ENCODE measurements around the gene TFF2. TPM values are rescaled to one million over a fixed set of nuclear protein-coding genes. Genes with fewer than 3 reads are reported as not detected.

TFF2 gene
- total RNA-seq, 1 donor from 2014 or later: not detected

- Histone ChIP-seq H3K4me1 (peaks cover 5% of the 10 kb centered on the region), H3K36me3 (no peaks in the 10 kb centered on the region), H3K9me3 (no peaks in the 10 kb centered on the region), H3K27ac (no peak overlapping the region), H3K27me3 (no peaks in the 10 kb centered on the region), H3K4me3 (no peak overlapping the region)
- intact Hi-C loops (cut with DNase I): no loop called here
- TF ChIP-seq POLR2AphosphoS5 (IDR thresholded peaks at IDR 0.05; ENCODE audit: insufficient read depth in 1 of 2, low read depth in 1 of 2): no peak
- no peak for TF ChIP-seq POLR2A (IDR thresholded peaks at IDR 0.05)
- no peak for TF ChIP-seq CTCF (IDR thresholded peaks at IDR 0.05)
- no peak for DNase-seq (ENCODE audit: extremely low spot score in 2 of 2)
Measured at GRCh38 chr21:42305707-42306147, 45.1 kb downstream of the TFF2 start.

- no peak for DNase-seq (ENCODE audit: extremely low spot score in 2 of 2)
- Histone ChIP-seq H3K27ac (no peak overlapping the region), H3K9me3 (no peaks in the 10 kb centered on the region), H3K4me1 (peaks cover 5% of the 10 kb centered on the region), H3K27me3 (no peaks in the 10 kb centered on the region), H3K4me3 (no peak overlapping the region), H3K36me3 (no peaks in the 10 kb centered on the region)
- intact Hi-C loops (cut with DNase I): no loop called here
- no peak for TF ChIP-seq POLR2A (IDR thresholded peaks at IDR 0.05)
- no peak for TF ChIP-seq CTCF (IDR thresholded peaks at IDR 0.05)
- TF ChIP-seq POLR2AphosphoS5 (IDR thresholded peaks at IDR 0.05; ENCODE audit: insufficient read depth in 1 of 2, low read depth in 1 of 2): no peak
Measured at GRCh38 chr21:42304556-42305454, 46.0 kb downstream of the TFF2 start.

- H3K9me3 ChIP-seq: no peaks in the 10 kb centered on the region
- peaks cover 5% of the 10 kb centered on the region for H3K4me1 ChIP-seq
- no peaks in the 10 kb centered on the region for H3K36me3 ChIP-seq
- no peak overlapping the region for H3K27ac ChIP-seq
- intact Hi-C loops (cut with DNase I): no loop called here
- TF ChIP-seq CTCF (IDR thresholded peaks at IDR 0.05) (no peak), POLR2A (IDR thresholded peaks at IDR 0.05) (no peak), POLR2AphosphoS5 (IDR thresholded peaks at IDR 0.05; ENCODE audit: insufficient read depth in 1 of 2, low read depth in 1 of 2) (no peak)
- DNase-seq (ENCODE audit: extremely low spot score in 2 of 2): no peak
- no peaks in the 10 kb centered on the region for H3K27me3 ChIP-seq
- no peak overlapping the region for H3K4me3 ChIP-seq
Measured at GRCh38 chr21:42303443-42303842, 47.4 kb downstream of the TFF2 start.

- Histone ChIP-seq H3K9me3 (no peaks in the 10 kb centered on the region), H3K27ac (peak overlapping the region; percentile 36), H3K4me1 (peaks cover 5% of the 10 kb centered on the region)
Measured at GRCh38 chr21:42302794-42303193, 48.0 kb downstream of the TFF2 start.

More at GRCh38 chr21:42302794-42303193, 48.0 kb downstream of the TFF2 start:
- Histone ChIP-seq H3K27me3 (no peaks in the 10 kb centered on the region), H3K4me3 (no peak overlapping the region), H3K36me3 (no peaks in the 10 kb centered on the region)
- no peak for DNase-seq (ENCODE audit: extremely low spot score in 2 of 2)
- TF ChIP-seq POLR2AphosphoS5 (IDR thresholded peaks at IDR 0.05; ENCODE audit: insufficient read depth in 1 of 2, low read depth in 1 of 2): no peak
- no peak for TF ChIP-seq POLR2A (IDR thresholded peaks at IDR 0.05)
- no peak for TF ChIP-seq CTCF (IDR thresholded peaks at IDR 0.05)
- intact Hi-C loops (cut with DNase I): no loop called here

Data from vagina (tissue), 2 donors.